Cardiac septum (tissue), 1 donor: Measurements from ENCODE around the gene GLDC. TPM values are rescaled to one million over a fixed set of nuclear protein-coding genes. Genes with fewer than 3 reads are reported as not detected.
"Not testable (repeated sequence)": the region's sequence is repeated elsewhere in the genome, so short reads cannot be mapped to it uniquely, and the experiment has no call there.

Source experiments
- DNase-seq: peaks from one replicate; pipeline ENCODE4 v3.0.0-alpha.2; 2020; ENCODE audit warnings: low spot score
- intact Hi-C: fragments of 100-400 bp; cut with DNase I; formaldehyde crosslinking; loops from one replicate; pipeline ENCODE4 v1.14.0; 2022
- total RNA-seq: library from RNA; stranded (reverse); fragmentation: NEBNext Ultra II Directional; extraction: Animal tissue kit (Norgen Biotek cat#: 25700); gene quantifications from one replicate; pipeline ENCODE4 v1.2.1, GENCODE V29; 2021
- donor health status: DM: no; HTN: no; CAD: no.

Gene GLDC
- total RNA-seq, 1 donor from 2014 or later = 0.11 TPM

DNA sequence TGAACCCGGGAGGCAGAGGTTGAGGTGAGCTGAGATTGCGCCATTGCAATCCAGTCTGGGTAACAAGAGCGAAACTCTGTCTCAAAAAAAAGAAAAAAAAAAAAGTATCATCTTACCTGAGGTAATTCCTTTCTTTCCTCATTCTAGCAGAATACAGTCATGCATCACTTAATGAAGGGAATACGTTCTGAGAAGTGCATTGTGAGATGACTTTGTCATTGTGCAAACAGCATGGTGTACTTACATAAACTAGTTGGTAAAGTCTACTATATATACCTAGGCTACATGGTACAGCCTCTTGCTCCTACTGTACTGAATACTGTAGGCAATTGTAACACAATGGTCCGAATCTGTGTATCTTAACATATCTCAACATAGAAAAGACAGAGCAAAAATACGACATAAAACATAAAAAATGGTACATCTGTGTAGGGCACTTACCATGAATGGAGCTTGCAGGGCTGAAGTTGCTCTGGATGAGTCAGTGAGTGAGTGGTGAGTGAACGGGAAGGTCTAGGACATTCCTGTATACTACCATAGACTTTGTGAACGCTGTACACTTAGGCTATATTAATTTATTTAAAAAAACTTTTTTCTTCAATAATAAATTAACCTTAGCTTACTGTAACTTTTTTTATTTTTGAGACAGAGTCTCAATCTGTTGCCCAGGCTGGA, 100.4 kb downstream of the GLDC start:
- DNase-seq = no peak
- intact Hi-C loops = no loop called here

DNA sequence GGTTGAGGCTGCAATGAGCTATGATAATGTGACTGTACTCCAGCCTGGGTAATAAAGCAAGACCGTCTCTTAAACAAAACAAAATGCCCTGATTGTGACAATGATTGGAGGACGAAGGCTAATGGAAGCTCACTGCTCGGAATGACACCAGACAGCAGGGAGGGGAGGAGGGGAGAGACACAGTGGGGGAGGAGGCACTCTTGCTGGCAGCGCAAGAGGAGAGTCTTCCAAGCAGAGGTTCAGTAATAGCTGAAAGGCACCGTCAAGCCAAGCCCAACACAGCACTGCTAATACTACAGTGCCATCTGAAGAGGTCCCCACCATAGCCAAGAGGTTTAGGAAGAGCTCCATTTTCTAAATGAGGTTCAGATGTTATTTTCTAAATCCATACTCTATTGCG, 102.3 kb downstream of the GLDC start:
- intact Hi-C loops = no loop called here
- no peak for DNase-seq

DNA sequence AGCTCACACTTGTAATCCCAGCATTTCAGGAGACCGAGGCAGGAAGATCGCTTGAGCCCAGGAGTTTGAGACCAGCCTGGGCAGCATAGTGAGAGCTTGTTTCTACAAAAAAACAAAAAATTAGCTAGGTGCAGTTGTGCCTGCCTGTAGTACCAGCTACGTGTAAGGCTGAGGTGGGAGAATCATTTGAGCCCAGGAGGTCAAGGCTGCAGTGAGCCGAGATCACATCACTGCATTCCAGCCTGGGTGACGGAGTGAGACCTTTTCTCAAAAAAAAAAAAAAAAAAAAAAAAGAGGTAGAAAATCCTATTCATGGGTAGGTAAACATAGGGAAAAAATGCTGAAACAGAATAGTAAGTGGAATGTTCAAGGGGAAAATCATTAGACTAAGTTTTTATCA, 102.9 kb downstream of the GLDC start:
- DNase-seq, intact Hi-C loops: not testable (repeated sequence)

DNA sequence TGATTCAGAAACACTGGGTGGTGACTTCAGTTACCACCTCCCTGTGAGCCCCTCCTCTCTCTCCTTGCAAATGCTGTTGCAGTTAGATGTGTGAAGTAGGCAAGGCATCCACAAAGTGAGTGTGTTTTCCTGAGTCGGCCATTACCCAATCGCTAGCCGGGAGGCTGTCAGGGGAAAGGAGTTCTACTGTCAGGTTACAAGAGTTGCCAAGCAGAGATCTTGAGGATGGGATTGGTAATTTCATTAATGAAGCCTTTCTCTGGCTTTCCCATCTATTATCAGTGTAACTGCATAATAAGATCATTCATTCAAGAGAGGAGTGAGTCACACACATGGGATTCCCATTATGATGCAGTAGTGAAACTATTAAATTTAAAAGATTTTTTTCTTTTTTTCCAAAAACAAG, 106.9 kb downstream of the GLDC start:
- intact Hi-C loops = no loop called here
- DNase-seq = no peak

DNA sequence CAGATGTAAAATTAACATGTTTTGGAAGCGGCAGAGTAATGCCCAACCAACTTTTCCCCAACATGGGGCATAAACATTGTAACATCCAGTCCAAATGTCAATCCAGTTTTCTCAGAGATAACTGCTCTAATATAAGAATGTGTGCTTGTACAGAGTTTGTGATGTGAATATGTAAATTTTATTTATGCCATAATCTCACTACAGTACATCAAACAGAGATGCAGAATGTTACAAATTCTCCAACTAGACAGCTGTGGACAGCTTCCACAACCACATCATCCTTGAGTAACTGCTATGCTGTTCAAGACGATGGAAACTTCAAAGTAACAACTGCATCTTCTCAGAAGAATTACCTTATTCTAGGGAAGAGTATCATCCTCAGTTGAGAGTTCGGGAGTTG, 109.9 kb downstream of the GLDC start:
- no peak for DNase-seq
- intact Hi-C loops = no loop called here

DNA sequence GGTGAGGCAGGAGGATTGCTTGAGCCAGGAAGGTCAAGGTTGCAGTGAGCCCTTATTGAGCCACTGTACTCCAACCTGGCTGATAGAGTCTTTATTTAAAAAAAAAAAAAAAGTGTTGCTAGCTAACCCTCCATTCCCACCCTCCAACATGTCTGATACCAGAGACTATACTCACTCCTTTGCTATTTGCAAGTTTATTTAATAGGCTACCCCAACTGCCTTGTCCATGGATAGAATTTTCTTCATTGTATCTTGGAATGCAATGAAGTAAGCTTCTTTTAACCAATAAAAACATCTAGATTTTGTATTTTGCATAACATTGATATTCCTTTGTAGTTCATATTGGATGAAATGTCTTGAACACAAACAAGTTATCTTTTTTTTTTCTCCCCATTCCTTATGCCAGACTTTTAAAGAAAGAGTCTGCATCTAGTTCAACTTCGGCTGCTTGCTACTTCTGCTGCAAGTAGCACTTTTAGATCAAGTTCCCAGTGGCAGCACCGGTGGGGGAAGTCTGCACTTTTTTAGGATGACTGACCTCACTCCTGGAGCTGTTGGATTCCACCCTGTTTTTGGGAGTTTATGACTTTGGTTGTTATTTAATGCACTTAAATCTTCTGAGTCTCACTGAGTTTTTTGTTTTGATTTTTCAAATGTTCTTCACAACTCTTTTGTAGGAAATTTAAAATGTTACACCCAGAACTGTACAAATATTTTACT, 120.0 kb downstream of the GLDC start:
- no peak for DNase-seq

DNA sequence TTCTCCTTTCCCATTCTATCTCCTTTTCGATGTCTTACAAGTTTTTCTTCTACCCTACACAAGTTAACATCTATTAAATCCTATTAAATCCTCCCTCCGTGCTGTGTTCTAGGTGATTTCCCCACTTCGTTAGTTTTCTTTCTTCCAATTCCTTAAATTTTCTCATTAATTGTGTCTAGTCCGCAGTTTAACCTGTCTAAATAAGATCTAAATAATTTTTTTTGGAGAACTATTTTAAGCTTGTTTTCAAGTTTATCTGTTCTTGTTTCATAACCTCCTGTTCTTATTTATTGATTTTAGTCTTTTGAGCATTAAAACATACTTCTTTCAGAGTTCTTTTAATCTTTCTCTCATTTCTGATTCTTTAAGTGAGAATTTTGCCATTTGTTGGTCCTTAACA, 123.3 kb downstream of the GLDC start:
- intact Hi-C loops = no loop called here
- no peak for DNase-seq

More for the DNA sequence above, 120.0 kb downstream of the GLDC start:
- intact Hi-C loops = no loop called here

DNA sequence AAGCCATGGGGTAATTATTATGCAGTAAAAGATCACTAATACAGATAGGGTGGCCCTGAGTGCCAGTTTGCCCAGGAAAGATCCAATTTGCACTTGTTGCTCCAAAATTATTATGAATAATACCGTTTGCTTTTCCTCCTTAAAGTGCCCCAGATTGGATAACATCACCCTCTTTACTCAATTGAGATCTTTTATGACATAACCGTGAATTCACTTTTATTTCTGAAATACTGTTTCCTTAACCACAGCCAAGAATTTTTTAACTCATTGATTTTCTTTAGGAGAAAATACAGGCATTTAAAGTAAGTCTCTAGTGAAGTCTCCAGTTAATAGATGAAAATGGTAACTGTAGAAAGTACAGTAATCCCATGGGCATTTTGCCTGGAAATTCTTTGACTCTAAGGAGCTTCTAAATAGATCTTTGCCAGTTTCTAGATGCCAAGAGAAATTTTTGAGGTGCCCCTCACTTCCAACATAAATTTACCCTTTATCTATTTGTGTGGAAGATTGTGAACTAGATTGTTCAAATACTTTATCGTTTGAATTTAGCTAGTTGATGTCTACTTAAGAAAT, 133.4 kb downstream of the GLDC start:
- intact Hi-C loops = no loop called here

DNA sequence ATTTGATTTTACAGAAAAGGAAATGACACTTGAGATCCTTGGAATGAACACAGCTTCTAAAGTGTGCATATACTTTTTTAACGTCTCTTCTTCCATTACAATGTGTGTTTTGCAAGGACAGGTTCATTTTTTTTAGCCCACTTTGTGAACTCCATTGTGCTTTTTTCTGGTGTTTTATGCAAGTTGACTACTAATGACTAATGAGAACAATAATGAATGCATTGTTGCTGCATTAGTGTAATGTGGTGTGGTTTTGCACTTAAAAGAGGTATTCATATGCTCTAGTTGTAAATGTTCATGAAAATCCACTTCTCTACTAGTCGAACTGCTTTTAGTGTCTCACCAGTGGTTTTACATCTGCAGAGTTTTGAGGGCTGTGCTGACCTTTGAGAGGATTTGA, 139.0 kb downstream of the GLDC start:
- DNase-seq = no peak
- intact Hi-C loops = no loop called here

More for the DNA sequence above, 133.4 kb downstream of the GLDC start:
- DNase-seq = no peak

DNA sequence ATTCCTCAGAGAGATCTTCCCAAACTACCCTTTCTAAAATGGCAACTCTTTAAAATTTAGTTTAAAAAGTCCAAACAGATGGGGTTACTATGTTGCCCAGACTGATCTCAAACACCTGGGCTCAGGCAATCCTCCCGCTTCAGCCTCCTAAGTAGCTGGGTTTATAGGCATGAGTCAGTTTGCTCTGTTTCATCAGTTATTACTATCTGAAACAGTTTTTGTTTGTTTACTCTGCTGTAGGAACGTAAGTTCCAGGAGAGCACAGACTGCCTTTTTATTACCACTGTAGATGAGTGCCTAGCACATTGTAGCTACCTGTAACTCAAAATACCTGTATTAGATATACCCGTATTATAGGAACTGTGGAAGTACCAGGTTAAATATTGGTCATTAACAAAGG, 143.1 kb downstream of the GLDC start:
- intact Hi-C loops = no loop called here
- DNase-seq = no peak

DNA sequence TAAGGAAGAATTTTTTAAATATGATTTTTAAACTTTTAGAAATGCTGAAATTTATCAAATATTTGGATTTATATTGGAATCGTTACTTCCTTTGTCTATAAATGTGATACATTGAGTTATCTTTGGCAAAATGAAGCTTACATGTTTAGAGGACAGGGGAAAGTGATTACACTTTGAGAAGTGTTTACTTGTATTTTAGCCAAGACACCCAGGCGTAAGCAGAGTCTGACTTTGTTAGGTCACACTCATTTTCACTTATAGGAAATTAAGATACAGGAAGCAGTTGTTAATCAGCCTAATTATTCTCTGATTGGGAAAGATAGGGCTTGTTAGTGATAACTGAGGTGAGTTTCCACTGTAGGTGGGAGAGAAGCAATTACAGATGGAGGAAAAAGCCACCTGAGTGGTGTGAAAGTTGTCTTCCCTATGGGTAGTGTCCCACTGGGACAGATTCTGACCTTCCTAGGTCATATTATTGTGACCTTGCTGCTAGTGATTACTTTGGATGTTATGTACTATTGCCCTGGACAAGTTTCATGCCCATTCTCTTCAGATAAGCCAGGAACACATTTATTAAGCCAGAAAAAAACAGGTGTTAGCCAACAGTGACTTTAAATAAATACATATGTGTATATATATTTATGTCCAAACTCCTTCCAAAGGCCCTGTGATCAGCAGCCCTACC, 143.9 kb downstream of the GLDC start:
- intact Hi-C loops = no loop called here
- no peak for DNase-seq

DNA sequence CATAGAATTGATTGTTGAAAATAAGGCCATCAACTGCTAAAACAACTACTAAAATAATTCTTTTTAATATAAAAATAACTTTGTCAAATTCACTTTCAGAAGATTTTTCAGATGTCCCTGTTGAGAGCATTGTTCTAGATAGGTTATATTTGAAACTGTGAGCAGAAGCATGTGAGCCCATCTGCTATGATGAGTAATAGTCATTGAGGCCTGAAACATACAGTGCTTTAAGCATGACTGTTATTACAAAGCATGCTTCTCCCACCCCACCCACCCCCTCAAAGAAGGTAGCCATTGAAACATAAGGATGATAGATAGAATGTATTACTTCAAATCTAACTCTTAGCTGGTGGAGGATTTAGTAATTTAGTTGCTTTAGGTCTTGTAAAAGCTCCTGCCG, 146.5 kb downstream of the GLDC start:
- intact Hi-C loops = loop anchor here (10.0 kb wide), 1 partner anchor 144 kb away; no protein-coding TSS in a partner anchor
- no peak for DNase-seq

DNA sequence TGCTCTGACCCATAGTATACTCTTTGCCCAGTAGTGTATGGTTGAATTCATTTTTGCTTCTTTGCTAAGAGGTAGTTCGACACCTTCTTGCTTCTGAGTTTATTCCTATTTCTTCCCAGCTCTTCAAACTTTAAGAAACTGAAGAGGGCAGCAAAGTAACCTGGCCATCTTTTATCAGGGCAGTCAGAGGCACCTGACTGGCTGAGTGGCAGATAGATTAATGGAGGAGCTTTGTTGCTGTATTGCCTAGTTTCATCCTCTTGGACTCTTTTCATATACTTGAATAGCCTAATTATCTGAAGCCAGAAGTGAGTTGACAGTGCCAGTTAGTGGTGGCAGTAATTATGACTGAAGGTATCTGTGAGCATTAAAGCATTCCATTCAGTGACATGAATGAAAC, 150.1 kb downstream of the GLDC start:
- intact Hi-C loops = loop anchor here (10.0 kb wide), 1 partner anchor 141 kb away; no protein-coding TSS in a partner anchor
- no peak for DNase-seq

DNA sequence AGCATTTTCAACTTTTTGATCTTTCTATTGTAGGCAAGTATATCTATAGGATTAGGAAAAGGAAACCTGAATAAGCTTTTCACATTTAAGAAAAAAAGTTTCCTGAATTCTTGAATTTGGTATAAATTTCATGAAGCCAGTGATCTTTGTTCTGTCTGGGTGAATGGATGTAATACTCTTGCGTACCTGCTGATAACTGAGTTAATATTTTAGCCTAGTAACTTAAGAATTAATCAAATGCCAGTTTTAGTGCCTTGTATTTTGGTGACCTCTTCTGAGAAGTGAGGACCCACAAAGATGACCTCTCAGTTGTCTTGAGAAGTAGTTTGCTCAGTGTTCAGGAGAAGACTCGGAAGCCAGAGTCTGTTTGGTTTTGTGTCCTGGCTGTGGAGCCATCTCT, 154.7 kb downstream of the GLDC start:
- no peak for DNase-seq
- intact Hi-C loops = loop anchor here (10.0 kb wide), 1 partner anchor 136 kb away; no protein-coding TSS in a partner anchor

DNA sequence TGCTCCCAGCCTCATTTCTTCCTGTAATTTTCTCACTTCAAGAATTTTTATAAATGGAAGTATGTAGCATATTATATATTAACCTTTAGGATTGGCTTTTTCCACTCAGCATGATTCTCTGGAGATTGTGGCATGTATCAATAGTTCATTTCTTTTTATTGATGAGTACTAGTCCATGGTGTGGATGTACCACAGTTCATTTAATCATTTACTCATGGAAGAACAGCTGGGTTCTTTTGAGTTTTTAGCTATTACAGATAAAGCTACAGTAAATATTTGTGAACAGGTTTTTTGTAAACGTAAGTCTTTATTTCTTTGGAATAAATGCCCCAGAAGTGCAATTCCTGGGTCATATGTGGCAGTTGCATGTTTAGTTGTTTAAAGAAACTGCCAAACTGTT, 156.4 kb downstream of the GLDC start:
- intact Hi-C loops = no loop called here
- DNase-seq = no peak

DNA sequence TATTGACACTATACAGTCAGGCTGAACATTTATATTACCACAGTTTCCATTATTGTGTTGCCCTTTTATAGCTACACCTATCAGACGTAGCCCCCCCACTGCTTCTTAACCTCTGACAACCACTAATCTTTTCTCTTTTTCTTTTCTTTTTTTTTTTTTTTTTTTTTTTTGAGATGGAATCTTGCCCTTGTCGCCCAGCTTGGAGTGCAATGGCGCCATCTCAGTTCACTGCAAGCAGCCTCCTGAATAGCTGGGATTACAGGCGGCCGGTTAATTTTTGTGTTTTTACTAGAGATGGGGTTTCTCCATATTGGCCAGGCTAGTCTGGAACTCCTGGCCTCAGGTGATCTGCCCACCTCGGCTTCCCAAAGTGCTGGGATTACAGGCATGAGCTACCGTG, 157.1 kb downstream of the GLDC start:
- no peak for DNase-seq
- intact Hi-C loops = no loop called here

DNA sequence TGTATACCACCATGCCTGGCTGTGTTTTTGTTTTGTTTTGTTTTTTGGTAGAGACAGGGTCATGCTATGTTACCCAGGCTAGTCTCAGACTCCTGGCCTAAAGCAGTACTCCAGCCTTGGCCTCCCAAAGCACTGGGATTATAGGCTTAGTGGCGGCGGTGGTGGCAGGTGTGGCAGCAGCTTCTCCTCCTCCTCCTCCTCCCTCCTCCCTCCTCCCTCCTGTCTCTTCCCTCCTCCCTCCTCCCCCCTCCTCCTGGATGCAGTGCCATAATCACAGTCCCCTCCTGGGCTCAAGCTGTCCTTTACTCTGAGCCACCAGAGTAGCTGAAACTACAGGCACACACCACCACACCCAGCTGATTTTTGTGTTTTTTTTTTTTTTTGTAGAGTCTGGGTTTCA, 161.3 kb downstream of the GLDC start:
- no peak for DNase-seq
- intact Hi-C loops = no loop called here
